Upper lobe of left lung (tissue), 4 donors: ENCODE data around the gene TEAD2.

ENCODE experiments used
- EP300 ChIP-seq, 4 donors: sonication (generic); formaldehyde crosslinking; IDR thresholded peaks; one replicate each; pipeline ENCODE4 v1.5.1; 2017; ENCODE audit warnings: antibody characterized with exemption in 4 of 4, control low read depth in 2 of 4
- POLR2A ChIP-seq, 4 donors: fragments of 450-650 bp; IDR thresholded peaks; one replicate each; pipeline ENCODE4 v1.5.1; 2016 to 2017; ENCODE audit warnings: antibody characterized with exemption in 4 of 4, mild to moderate bottlenecking in 2 of 4
- TF ChIP-seq, protein P1 (sequence below), 6 experiments: fragments of 450-650 bp in 4 of 6; fragments of 200-600 bp in 2 of 6; sonication (generic) in 2 of 6; IDR thresholded peaks; one replicate each; pipeline ENCODE4 v1.5.1; 2016 to 2019; ENCODE audit warnings: antibody characterized with exemption in 6 of 6

DNA sequence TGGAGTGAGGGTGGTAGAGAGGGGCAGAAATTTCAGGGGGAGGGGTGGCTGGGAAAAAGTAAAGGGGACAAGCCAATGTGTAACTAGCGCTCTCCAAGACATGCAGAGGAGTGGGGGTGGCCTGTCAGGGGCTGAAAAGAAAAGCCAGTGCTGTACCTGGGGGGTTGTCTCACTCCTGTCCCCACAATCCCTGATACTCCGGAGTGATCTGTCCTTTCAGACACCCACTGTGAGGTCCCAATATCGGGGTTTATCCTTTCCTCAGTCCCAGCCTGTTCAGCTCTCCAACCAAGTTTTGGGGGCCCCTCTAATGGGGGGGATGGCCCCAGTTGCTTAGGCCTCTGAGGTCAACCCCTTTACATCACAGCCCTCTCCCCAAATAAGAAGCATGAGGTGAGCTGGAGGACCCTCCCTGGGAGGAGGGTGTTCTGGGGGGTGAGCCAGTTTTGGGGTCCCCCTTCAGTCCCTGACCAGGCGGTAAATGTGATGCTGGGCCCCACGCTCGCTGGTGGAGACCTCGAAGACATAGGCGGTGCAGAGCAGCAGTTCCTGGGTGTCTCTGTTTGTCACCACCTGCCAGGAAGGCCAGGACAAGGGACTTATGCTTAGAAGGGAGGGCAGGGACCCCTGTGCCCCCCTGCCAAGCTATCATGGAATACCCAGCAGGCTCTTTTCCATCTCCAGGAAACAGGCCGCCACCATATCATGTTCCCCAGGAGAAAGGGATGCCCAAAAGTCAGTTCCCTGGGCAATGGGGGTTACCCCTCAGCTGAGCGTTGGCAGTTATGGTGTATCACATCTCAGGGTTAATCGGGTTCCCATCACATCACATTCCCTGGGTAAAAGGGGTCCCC lies 21.1 kb downstream of the TEAD2 start:
- TF ChIP-seq, protein P1, sequence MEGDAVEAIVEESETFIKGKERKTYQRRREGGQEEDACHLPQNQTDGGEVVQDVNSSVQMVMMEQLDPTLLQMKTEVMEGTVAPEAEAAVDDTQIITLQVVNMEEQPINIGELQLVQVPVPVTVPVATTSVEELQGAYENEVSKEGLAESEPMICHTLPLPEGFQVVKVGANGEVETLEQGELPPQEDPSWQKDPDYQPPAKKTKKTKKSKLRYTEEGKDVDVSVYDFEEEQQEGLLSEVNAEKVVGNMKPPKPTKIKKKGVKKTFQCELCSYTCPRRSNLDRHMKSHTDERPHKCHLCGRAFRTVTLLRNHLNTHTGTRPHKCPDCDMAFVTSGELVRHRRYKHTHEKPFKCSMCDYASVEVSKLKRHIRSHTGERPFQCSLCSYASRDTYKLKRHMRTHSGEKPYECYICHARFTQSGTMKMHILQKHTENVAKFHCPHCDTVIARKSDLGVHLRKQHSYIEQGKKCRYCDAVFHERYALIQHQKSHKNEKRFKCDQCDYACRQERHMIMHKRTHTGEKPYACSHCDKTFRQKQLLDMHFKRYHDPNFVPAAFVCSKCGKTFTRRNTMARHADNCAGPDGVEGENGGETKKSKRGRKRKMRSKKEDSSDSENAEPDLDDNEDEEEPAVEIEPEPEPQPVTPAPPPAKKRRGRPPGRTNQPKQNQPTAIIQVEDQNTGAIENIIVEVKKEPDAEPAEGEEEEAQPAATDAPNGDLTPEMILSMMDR (IDR thresholded peaks at IDR 0.05), result no peak
- TF ChIP-seq EP300 (IDR thresholded peaks at IDR 0.05), result no peak
- no peak for TF ChIP-seq POLR2A (IDR thresholded peaks at IDR 0.05)
